ENCODE results near the gene NINJ2. TPM values are rescaled to one million over a fixed set of nuclear protein-coding genes. Genes with fewer than 3 reads are reported as not detected.

The NINJ2 gene
- total RNA-seq, 2 donors from 2014 or later: 0.78 to 5.6 TPM

DNA sequence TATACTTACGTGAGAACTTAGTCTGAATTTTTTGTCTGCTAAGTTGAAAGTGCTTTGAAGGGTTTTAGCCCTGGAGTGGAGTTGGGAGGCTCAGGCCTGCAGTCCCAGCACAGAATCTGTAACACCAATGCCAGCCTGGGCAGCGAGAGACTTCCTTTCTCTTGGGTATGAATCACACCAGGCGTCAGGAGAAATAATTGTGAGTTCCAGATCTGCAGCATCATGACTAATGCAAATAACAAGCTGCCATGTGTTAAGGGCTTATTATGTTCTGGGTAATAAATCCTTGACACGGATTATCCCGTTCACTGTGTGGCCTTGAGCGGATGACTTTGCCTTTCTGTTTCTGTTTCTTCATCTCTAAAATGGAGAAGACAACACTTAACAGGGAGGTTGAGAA, 132.9 kb downstream of the NINJ2 start:
- Histone ChIP-seq H3K9me3 (no peaks in the 10 kb centered on the region), H3K36me3 (replicated peaks in 1 of 2; ENCODE audit: insufficient read depth in 1 of 2, low read depth in 2 of 2) (no peaks in the 10 kb centered on the region), H3K4me3 (no peak overlapping the region), H3K27ac (no peak overlapping the region), H3K4me1 (no peaks in the 10 kb centered on the region), H3K27me3 (no peaks in the 10 kb centered on the region)
- intact Hi-C loops (cut with DNase I): no loop called here
- DNase-seq: no peak
- no peak for TF ChIP-seq POLR2A (IDR thresholded peaks at IDR 0.05)
- TF ChIP-seq, protein P1, sequence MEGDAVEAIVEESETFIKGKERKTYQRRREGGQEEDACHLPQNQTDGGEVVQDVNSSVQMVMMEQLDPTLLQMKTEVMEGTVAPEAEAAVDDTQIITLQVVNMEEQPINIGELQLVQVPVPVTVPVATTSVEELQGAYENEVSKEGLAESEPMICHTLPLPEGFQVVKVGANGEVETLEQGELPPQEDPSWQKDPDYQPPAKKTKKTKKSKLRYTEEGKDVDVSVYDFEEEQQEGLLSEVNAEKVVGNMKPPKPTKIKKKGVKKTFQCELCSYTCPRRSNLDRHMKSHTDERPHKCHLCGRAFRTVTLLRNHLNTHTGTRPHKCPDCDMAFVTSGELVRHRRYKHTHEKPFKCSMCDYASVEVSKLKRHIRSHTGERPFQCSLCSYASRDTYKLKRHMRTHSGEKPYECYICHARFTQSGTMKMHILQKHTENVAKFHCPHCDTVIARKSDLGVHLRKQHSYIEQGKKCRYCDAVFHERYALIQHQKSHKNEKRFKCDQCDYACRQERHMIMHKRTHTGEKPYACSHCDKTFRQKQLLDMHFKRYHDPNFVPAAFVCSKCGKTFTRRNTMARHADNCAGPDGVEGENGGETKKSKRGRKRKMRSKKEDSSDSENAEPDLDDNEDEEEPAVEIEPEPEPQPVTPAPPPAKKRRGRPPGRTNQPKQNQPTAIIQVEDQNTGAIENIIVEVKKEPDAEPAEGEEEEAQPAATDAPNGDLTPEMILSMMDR (IDR thresholded peaks at IDR 0.05): no peak
- no peak for ATAC-seq
- WGBS, 2 donors: 82 to 88% methylated on average over 6 of the region's 6 CpGs

DNA sequence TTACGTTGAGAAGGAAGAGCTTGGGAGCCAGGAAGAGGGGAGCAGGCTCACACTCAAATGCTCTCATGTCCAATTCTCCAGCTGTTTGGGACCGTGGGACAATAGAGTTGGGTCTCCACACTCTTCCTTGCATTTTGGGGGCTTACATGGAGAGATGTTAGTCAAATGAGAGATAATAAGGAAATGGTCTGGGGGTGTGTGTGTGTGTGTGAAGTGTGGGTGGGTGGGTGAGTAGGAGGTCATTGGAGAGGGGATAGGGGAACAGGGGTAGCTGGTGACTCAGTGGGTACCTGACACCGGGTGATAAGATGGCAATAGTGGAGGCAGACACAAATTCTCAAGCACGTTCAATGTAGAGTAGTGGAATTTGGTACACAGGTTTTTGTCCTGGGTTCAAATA, 135.5 kb downstream of the NINJ2 start:
- no peak for TF ChIP-seq POLR2A (IDR thresholded peaks at IDR 0.05)
- TF ChIP-seq, protein P1 (IDR thresholded peaks at IDR 0.05): no peak
- H3K27ac ChIP-seq: no peak overlapping the region
- WGBS, 2 donors: 85 to 89% methylated on average over 4 of the region's 4 CpGs
- H3K36me3 ChIP-seq (replicated peaks in 1 of 2; ENCODE audit: insufficient read depth in 1 of 2, low read depth in 2 of 2): no peaks in the 10 kb centered on the region
- DNase-seq (no peak), ATAC-seq (no peak)
- no peaks in the 10 kb centered on the region for H3K4me1 ChIP-seq
- no peak overlapping the region for H3K4me3 ChIP-seq
- H3K9me3 ChIP-seq: no peaks in the 10 kb centered on the region
- H3K27me3 ChIP-seq: no peaks in the 10 kb centered on the region
- intact Hi-C loops (cut with DNase I): no loop called here

DNA sequence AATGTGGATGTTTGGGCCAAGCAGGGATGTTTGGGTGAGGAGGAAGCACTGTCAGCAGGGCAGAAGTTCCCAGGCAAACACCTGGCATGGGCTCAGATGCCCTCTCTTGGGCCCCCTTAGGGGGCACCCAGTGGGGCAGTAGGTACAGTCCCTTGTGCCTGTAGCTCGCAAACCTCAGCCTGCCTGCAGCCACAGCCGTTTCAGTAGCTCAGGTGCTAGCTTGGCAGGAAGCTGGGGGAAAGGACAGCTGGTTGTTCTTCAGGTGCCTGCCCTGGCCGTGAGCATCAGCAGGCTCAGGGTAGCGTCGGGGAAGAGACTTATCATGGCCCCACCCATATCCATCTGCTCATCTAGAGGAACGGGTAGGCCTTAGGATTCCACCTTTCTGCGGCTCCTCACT, 136.0 kb downstream of the NINJ2 start:
- H3K4me3 ChIP-seq: no peak overlapping the region
- WGBS, 2 donors: 77% methylated on average over 6 of the region's 7 CpGs; no CpG with 5 or more reads in 1 of the 2 donors
- no peaks in the 10 kb centered on the region for H3K27me3 ChIP-seq
- no peak for TF ChIP-seq POLR2A (IDR thresholded peaks at IDR 0.05)
- DNase-seq (no peak), ATAC-seq (no peak)
- no peaks in the 10 kb centered on the region for H3K9me3 ChIP-seq
- intact Hi-C loops (cut with DNase I): no loop called here
- no peaks in the 10 kb centered on the region for H3K36me3 ChIP-seq (replicated peaks in 1 of 2; ENCODE audit: insufficient read depth in 1 of 2, low read depth in 2 of 2)
- no peaks in the 10 kb centered on the region for H3K4me1 ChIP-seq
- no peak overlapping the region for H3K27ac ChIP-seq

DNA sequence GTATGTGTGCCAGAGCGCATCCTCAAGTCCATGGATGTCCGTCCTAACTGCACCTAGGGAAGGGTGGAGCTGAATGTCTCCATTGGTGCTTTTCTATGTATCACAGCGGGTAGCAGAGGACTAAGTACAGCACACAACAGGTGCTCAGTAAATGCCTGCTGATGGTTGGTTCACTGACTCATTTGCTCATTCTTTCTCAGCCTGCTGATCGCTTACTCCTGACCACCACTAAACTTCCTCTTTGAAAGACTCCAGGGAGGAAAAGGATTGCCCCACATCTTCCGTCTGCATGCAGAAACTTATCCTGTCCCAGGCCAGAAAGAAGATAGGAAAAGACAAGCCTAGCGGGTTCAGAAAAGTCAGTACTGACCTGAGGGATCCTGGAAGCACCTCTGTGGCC, 137.2 kb downstream of the NINJ2 start:
- ATAC-seq (no peak), DNase-seq (no peak)
- H3K4me3 ChIP-seq: no peak overlapping the region
- no peaks in the 10 kb centered on the region for H3K4me1 ChIP-seq
- no peaks in the 10 kb centered on the region for H3K9me3 ChIP-seq
- H3K27me3 ChIP-seq: no peaks in the 10 kb centered on the region
- no peak overlapping the region for H3K27ac ChIP-seq
- WGBS, 2 donors: 78 to 90% methylated on average over 5 to 6 of the region's 6 CpGs
- intact Hi-C loops (cut with DNase I): no loop called here
- no peaks in the 10 kb centered on the region for H3K36me3 ChIP-seq (replicated peaks in 1 of 2; ENCODE audit: insufficient read depth in 1 of 2, low read depth in 2 of 2)
- TF ChIP-seq, protein P1 (IDR thresholded peaks at IDR 0.05): no peak
- TF ChIP-seq POLR2A (IDR thresholded peaks at IDR 0.05): no peak

DNA sequence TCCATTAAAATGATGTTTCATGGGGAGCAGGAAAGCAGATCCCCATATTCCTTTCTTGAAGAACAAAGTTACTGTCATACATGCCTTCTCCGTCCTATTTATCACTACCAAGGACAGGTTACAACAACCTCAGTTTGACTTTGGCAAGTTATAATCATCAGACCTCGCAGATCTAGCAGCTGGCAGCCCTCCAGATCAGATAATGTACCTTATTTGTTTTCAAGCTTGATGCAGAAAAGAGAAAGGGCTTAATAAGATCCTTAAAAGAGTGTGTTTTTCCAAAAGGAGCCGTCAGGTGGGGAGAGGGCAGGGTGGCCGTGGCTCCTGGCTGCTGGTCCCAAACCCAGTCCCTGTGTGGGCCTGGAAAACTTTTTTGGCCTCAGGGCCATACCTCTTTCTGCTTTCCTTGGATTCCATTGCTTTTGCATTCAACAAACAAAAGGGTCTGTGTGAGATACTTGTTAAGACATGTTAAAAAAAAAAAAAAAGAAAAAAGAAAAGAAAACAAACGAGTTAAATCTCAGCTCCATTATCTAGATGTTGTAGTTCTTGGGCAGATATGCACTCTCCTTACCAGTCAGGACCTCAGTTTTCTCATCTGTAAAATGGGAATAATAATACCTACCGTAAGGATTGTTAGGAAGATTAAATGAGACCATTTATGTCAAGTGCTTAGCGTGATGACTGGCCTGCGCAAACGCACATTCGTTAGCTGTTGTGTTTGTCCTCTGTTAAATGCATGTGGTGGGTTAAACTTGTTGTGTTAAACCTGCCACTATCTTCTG, 138.9 kb downstream of the NINJ2 start:
- intact Hi-C loops (cut with DNase I): no loop called here
- Histone ChIP-seq H3K9me3 (no peaks in the 10 kb centered on the region), H3K36me3 (replicated peaks in 1 of 2; ENCODE audit: insufficient read depth in 1 of 2, low read depth in 2 of 2) (no peaks in the 10 kb centered on the region), H3K27ac (no peak overlapping the region), H3K4me1 (no peaks in the 10 kb centered on the region), H3K27me3 (no peaks in the 10 kb centered on the region), H3K4me3 (no peak overlapping the region)
- no peak for TF ChIP-seq POLR2A (IDR thresholded peaks at IDR 0.05)
- TF ChIP-seq, protein P1 (IDR thresholded peaks at IDR 0.05): no peak
- peak in 1 of 4 donors; percentile 22 for DNase-seq
- no peak for ATAC-seq
- WGBS, 2 donors: 67 to 69% methylated on average over 10 of the region's 10 CpGs

Data from body of pancreas (tissue), 4 donors.